ENCODE measurements around the gene SNRNP200.

DNA sequence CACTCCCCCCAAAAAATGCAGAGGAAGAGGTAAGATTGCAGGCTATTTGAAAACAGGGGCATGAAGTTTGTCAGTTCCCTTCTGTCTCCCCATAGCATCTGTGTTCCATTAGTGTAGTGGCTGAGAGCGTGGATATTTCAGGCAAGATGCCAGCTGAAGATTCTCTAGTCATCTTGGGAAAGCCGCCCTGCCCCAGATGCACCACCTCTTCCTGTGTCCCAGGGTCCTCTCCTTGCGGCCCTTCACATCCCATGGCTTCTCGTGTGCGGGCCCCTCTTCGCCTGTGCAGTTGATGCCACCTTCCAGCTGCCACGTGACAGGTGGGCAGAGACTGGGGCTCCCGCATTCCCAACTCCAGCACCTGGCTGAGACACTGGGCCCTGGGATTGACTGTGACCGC lies 55.7 kb downstream of the SNRNP200 start:
- TF ChIP-seq, protein P1, sequence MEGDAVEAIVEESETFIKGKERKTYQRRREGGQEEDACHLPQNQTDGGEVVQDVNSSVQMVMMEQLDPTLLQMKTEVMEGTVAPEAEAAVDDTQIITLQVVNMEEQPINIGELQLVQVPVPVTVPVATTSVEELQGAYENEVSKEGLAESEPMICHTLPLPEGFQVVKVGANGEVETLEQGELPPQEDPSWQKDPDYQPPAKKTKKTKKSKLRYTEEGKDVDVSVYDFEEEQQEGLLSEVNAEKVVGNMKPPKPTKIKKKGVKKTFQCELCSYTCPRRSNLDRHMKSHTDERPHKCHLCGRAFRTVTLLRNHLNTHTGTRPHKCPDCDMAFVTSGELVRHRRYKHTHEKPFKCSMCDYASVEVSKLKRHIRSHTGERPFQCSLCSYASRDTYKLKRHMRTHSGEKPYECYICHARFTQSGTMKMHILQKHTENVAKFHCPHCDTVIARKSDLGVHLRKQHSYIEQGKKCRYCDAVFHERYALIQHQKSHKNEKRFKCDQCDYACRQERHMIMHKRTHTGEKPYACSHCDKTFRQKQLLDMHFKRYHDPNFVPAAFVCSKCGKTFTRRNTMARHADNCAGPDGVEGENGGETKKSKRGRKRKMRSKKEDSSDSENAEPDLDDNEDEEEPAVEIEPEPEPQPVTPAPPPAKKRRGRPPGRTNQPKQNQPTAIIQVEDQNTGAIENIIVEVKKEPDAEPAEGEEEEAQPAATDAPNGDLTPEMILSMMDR (conservative IDR thresholded peaks at IDR 0.05; ENCODE audit: low read depth, low read length) = no peak
- TF ChIP-seq EZH2 (IDR thresholded peaks at IDR 0.05; ENCODE audit: borderline replicate concordance, low read depth, low read length, poor library complexity, severe bottlenecking) = no peak
